DOHH2 (cell line): ENCODE measurements around the gene DNAH3.

Experiments
- CTCF ChIP-seq: fragments of 200-600 bp; sonication (generic); IDR thresholded peaks from one replicate; pipeline ENCODE4 v1.5.1; 2014; ENCODE audit warnings: antibody characterized with exemption, mild to moderate bottlenecking, low read depth, low read length; ENCODE audit not compliant: poor library complexity, severe bottlenecking
- EZH2phosphoT487 ChIP-seq: fragments of 200-600 bp; sonication (generic); IDR thresholded peaks from 2 replicates; pipeline ENCODE4 v1.6.1; 2017; ENCODE audit warnings: borderline replicate concordance, mild to moderate bottlenecking, antibody characterized with exemption, low read length, moderate library complexity, mixed read lengths

DNA sequence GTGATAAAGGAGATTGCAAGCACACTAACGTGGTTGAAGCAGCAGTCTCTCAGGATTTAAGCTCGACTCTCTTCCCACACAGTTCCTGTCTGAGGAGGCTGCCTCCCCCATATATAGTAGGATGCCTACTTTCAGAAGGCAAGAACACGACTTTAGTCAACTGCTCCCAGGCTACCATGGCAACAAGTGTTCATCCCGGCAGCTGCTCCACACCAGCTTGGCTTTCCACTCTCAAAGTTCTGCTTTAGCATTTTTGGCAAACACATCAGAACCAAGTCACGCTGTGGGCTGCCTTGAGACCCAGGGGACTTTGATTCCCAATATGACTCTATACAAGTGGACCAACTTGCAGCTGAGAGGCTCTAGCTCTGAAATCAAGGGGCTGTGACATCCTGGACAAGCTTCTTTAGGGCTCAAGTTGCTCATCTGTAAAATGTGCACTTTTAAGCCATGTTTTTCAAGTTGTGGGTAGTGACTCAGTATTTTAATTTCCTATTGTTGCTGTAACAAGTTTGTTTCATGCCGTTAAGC is 44.2 kb upstream of the DNAH3 start:
- TF ChIP-seq CTCF (no peak), EZH2phosphoT487 (no peak)
